A673 (cell line): ENCODE results near the gene IARS2. TPM values are rescaled to one million over a fixed set of nuclear protein-coding genes. Genes with fewer than 3 reads are reported as not detected.

ENCODE experiments used
- BruUV-seq: library from RNA; stranded (reverse); fragments of 400-500 nt; replicated peaks from 2 replicates; lab custom pipeline; 2021; lab: Mats Ljungman, UMichigan
- CTCF ChIA-PET: fragments of 300-600 bp; sonication (Branson Sonifier 250); formaldehyde crosslinking; loops from one replicate; lab custom pipeline; 2022; ENCODE audit warnings: antibody characterized with exemption; lab: Charles Lee
- POLR2A ChIA-PET: fragments of 300-600 bp; sonication (Branson Sonifier 250); formaldehyde crosslinking; loops from one replicate; lab custom pipeline; 2022; ENCODE audit warnings: antibody characterized with exemption; ENCODE audit not compliant: low non-redundant PET; lab: Charles Lee
- DNase-seq: peaks from one replicate; pipeline ENCODE4 v3.0.0-alpha.2; 2015; ENCODE audit warnings: low spot score
- H3K27ac ChIP-seq: fragments of 200-600 bp; sonication (generic); 2 replicates; pipeline ENCODE4 v1.5.1; 2016; ENCODE audit warnings: mixed run types, low read depth, mild to moderate bottlenecking, mixed read lengths, antibody characterized with exemption, low read length; ENCODE audit not compliant: poor library complexity, severe bottlenecking
- H3K27me3 ChIP-seq: fragments of 200-600 bp; sonication (generic); replicated peaks from 2 replicates; pipeline ENCODE4 v1.6.1; 2017; ENCODE audit warnings: mixed run types, low read depth, mild to moderate bottlenecking, mixed read lengths, antibody characterized with exemption, low read length; ENCODE audit not compliant: insufficient read depth, poor library complexity
- H3K36me3 ChIP-seq: fragments of 200-600 bp; sonication (generic); 2 replicates; pipeline ENCODE4 v1.6.1; 2016; ENCODE audit warnings: mixed run types, mild to moderate bottlenecking, mixed read lengths, antibody characterized with exemption, low read length; ENCODE audit not compliant: insufficient read depth, poor library complexity, severe bottlenecking
- H3K4me1 ChIP-seq: fragments of 200-600 bp; sonication (generic); 2 replicates; pipeline ENCODE4 v1.6.1; 2017; ENCODE audit warnings: mixed run types, mild to moderate bottlenecking, mixed read lengths, antibody characterized with exemption, low read length; ENCODE audit not compliant: insufficient read depth, poor library complexity, severe bottlenecking
- H3K4me3 ChIP-seq: fragments of 200-600 bp; sonication (generic); 2 replicates; pipeline ENCODE4 v1.5.1; 2016; ENCODE audit warnings: low read depth, mixed run types, mild to moderate bottlenecking, mixed read lengths, low read length; ENCODE audit not compliant: poor library complexity, severe bottlenecking
- H3K9me3 ChIP-seq: fragments of 200-600 bp; sonication (generic); 2 replicates; pipeline ENCODE4 v1.6.1; 2016; ENCODE audit warnings: mixed run types, low read depth, mild to moderate bottlenecking, mixed read lengths, antibody characterized with exemption, low read length; ENCODE audit not compliant: poor library complexity, severe bottlenecking
- EZH2 ChIP-seq: fragments of 200-600 bp; sonication (generic); IDR thresholded peaks from 2 replicates; pipeline ENCODE4 v1.6.1; 2017; ENCODE audit warnings: borderline replicate concordance, low read depth, mild to moderate bottlenecking, mixed read lengths, antibody characterized with exemption, low read length; ENCODE audit not compliant: poor library complexity, severe bottlenecking
- intact Hi-C: fragments of 100-400 bp; cut with micrococcal nuclease; formaldehyde crosslinking; loops from one replicate; pipeline ENCODE4 v1.10.0; 2022; ENCODE audit not compliant: unreplicated experiment
- total RNA-seq: library from RNA; stranded (reverse); gene quantifications from 2 replicates; pipeline ENCODE4 v1.2.3, GENCODE V29; 2021
- TF ChIP-seq, protein P1 (sequence below): fragments of 300-800, 200-600 bp; sonication (generic); conservative IDR thresholded peaks from 2 replicates; pipeline ENCODE4 v1.5.1; 2017; ENCODE audit warnings: low read depth, mild to moderate bottlenecking, antibody characterized with exemption, low read length, moderate library complexity, mixed read lengths

The IARS2 gene
- total RNA-seq, 1 experiment from 2014 or later: 80.5 TPM

- H3K4me3 ChIP-seq: no peak overlapping the region
- H3K27ac ChIP-seq: no peak overlapping the region
- intact Hi-C loops: no loop called here
- no peaks in the 10 kb centered on the region for H3K9me3 ChIP-seq
- no peak for DNase-seq
- CTCF ChIA-PET: no interaction called here
- H3K36me3 ChIP-seq: peaks cover 62% of the 10 kb centered on the region
- POLR2A ChIA-PET: no interaction called here
- BruUV-seq: no TSS peak
- no peaks in the 10 kb centered on the region for H3K4me1 ChIP-seq
- H3K27me3 ChIP-seq: no peaks in the 10 kb centered on the region
- no peak for TF ChIP-seq EZH2
- TF ChIP-seq, protein P1, sequence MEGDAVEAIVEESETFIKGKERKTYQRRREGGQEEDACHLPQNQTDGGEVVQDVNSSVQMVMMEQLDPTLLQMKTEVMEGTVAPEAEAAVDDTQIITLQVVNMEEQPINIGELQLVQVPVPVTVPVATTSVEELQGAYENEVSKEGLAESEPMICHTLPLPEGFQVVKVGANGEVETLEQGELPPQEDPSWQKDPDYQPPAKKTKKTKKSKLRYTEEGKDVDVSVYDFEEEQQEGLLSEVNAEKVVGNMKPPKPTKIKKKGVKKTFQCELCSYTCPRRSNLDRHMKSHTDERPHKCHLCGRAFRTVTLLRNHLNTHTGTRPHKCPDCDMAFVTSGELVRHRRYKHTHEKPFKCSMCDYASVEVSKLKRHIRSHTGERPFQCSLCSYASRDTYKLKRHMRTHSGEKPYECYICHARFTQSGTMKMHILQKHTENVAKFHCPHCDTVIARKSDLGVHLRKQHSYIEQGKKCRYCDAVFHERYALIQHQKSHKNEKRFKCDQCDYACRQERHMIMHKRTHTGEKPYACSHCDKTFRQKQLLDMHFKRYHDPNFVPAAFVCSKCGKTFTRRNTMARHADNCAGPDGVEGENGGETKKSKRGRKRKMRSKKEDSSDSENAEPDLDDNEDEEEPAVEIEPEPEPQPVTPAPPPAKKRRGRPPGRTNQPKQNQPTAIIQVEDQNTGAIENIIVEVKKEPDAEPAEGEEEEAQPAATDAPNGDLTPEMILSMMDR: no peak
Measured at GRCh38 chr1:220137019-220137786, 43.3 kb downstream of the IARS2 start.

DNA sequence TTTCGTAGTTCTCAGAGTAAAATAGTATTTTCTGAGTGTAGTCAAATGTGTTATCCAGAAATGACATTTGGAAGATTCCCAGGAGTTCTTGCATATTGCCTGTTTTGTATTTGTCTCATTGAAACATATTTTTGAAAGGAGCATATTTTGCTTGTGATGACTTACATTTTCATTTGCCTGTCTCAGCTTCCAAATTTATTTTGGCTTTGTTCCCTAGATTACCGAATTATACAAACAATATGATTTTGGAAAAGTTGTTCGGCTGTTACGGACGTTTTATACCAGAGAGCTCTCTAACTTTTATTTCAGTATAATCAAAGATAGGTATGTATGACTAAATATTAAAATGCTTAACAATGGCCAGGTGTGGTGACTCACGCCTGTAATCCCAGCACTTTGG lies 46.0 kb downstream of the IARS2 start:
- H3K4me3 ChIP-seq: no peak overlapping the region
- no peak for DNase-seq
- intact Hi-C loops: no loop called here
- peaks cover 52% of the 10 kb centered on the region for H3K36me3 ChIP-seq
- no TSS peak for BruUV-seq
- ChIA-PET CTCF (no interaction called here), POLR2A (no interaction called here)
- H3K4me1 ChIP-seq: no peaks in the 10 kb centered on the region
- no peaks in the 10 kb centered on the region for H3K27me3 ChIP-seq
- TF ChIP-seq EZH2: no peak
- TF ChIP-seq, protein P1: no peak
- H3K9me3 ChIP-seq: no peaks in the 10 kb centered on the region
- H3K27ac ChIP-seq: no peak overlapping the region

DNA sequence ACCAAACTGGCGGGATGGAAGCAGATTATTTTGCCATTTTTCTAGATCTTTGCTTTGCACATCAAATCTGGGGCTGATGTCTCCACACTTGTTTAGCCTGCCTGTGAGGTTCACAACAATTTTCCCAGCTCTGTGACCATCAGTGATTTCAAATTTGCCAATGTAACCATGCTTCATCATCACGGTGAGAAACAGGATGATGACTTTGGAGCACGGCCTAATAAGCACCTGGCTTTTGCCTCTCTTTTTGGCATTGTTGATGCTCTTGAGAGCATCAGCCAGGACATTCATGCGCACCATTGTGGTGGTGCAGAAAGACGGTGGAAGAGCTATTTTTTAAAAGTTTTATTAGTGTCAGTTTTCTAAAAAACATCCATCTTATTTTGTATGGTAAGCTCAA lies 50.1 kb downstream of the IARS2 start:
- TF ChIP-seq, protein P1: no peak
- TF ChIP-seq EZH2: no peak
- H3K9me3 ChIP-seq: no peaks in the 10 kb centered on the region
- peaks cover 54% of the 10 kb centered on the region for H3K36me3 ChIP-seq
- POLR2A ChIA-PET: no interaction called here
- CTCF ChIA-PET: no interaction called here
- no peaks in the 10 kb centered on the region for H3K27me3 ChIP-seq
- H3K27ac ChIP-seq: no peak overlapping the region
- H3K4me1 ChIP-seq: no peaks in the 10 kb centered on the region
- no TSS peak for BruUV-seq
- no peak for DNase-seq
- intact Hi-C loops: no loop called here
- no peak overlapping the region for H3K4me3 ChIP-seq
